MCF 10A (cell line): ENCODE results near the gene NUFIP2. TPM values are rescaled to one million over a fixed set of nuclear protein-coding genes. Genes with fewer than 3 reads are reported as not detected.

Source experiments
- BruUV-seq: library from RNA; stranded (reverse); fragments of 400-500 nt; replicated peaks from 2 replicates; lab custom pipeline; 2021; lab: Mats Ljungman, UMichigan
- CTCF ChIA-PET: fragments of 300-600 bp; sonication (Branson Sonifier 250); formaldehyde crosslinking; extraction: SDS; loops from one replicate; lab custom pipeline; 2021; ENCODE audit warnings: antibody characterized with exemption, inconsistent platforms; lab: Yijun Ruan, JAX
- POLR2A ChIA-PET: fragments of 300-600, 350-650 bp; sonication (Branson Sonifier 250); formaldehyde crosslinking; extraction: SDS; loops from one replicate; lab custom pipeline; 2020; ENCODE audit warnings: antibody characterized with exemption, inconsistent platforms; lab: Yijun Ruan, JAX
- DNase-seq: peaks from one replicate; pipeline ENCODE4 v3.0.0-alpha.2; 2018; ENCODE audit not compliant: unreplicated experiment
- H3K27ac Mint-ChIP-seq: one replicate; pipeline ENCODE4 v1.8.0; 2022; ENCODE audit warnings: mild to moderate bottlenecking, low read depth, mixed read lengths; ENCODE audit not compliant: unreplicated experiment
- H3K27me3 Mint-ChIP-seq: one replicate; pipeline ENCODE4 v1.8.0; 2022; ENCODE audit warnings: mixed read lengths; ENCODE audit not compliant: insufficient read depth, unreplicated experiment
- H3K36me3 Mint-ChIP-seq: one replicate; pipeline ENCODE4 v1.8.0; 2022; ENCODE audit warnings: mild to moderate bottlenecking, moderate library complexity, mixed read lengths; ENCODE audit not compliant: insufficient read depth, unreplicated experiment
- H3K4me1 Mint-ChIP-seq: one replicate; pipeline ENCODE4 v1.8.0; 2022; ENCODE audit warnings: mixed read lengths; ENCODE audit not compliant: insufficient read depth, unreplicated experiment
- H3K4me3 Mint-ChIP-seq: one replicate; pipeline ENCODE4 v1.8.0; 2022; ENCODE audit warnings: mild to moderate bottlenecking, moderate library complexity, mixed read lengths; ENCODE audit not compliant: unreplicated experiment
- H3K9me3 Mint-ChIP-seq: one replicate; pipeline ENCODE4 v1.8.0; 2022; ENCODE audit warnings: mixed read lengths; ENCODE audit not compliant: unreplicated experiment
- CTCF ChIP-seq: fragments of 200-600 bp; IDR thresholded peaks from one replicate; pipeline ENCODE4 v1.8.0; 2022; ENCODE audit warnings: antibody characterized with exemption, mild to moderate bottlenecking; ENCODE audit not compliant: unreplicated experiment
- intact Hi-C: fragments of 100-400 bp; cut with micrococcal nuclease; formaldehyde crosslinking; loops from 2 replicates; pipeline ENCODE4 v1.14.1; 2022
- total RNA-seq: library from RNA; stranded (reverse); gene quantifications from 2 replicates; pipeline ENCODE4 v1.2.3, GENCODE V29; 2022

The NUFIP2 gene
- total RNA-seq, 1 experiment from 2014 or later, result 78.6 TPM

- H3K4me1 Mint-ChIP-seq, result peaks cover 15% of the 10 kb centered on the region
- H3K36me3 Mint-ChIP-seq, result no peaks in the 10 kb centered on the region
- CTCF ChIA-PET, result interaction anchor here (0.6 to 1.1 kb wide), 3 partner anchors 58 to 119 kb away, joined by 3 to 4 read pairs (median 3); no protein-coding TSS in a partner anchor
- intact Hi-C loops, result loop anchor here (5.0 kb wide), 1 partner anchor 49 kb away; the partner anchor contains the start of gene NUFIP2
- no TSS peak for BruUV-seq
- peak; percentile 21 for TF ChIP-seq CTCF
- H3K9me3 Mint-ChIP-seq, result no peaks in the 10 kb centered on the region
- no peak overlapping the region for H3K4me3 Mint-ChIP-seq
- DNase-seq, result peak; percentile 46
- H3K27me3 Mint-ChIP-seq, result no peaks in the 10 kb centered on the region
- H3K27ac Mint-ChIP-seq, result no peak overlapping the region
- POLR2A ChIA-PET, result interaction anchor here (1.2 to 4.2 kb wide), 3 partner anchors 13 to 48 kb away, joined by 3 to 79 read pairs (median 4); no protein-coding TSS in a partner anchor
These were observed 50.2 kb downstream of the NUFIP2 start for GRCh38 chr17:29243792-29244191.

GRCh38 chr17:29242790-29243189, 51.2 kb downstream of the NUFIP2 start:
- H3K27me3 Mint-ChIP-seq, result no peaks in the 10 kb centered on the region
- no peak overlapping the region for H3K4me3 Mint-ChIP-seq
- no peaks in the 10 kb centered on the region for H3K9me3 Mint-ChIP-seq
- intact Hi-C loops, result loop anchor here (5.0 kb wide), 1 partner anchor 50 kb away; the partner anchor contains the start of gene NUFIP2
- POLR2A ChIA-PET, result interaction anchor here (1.4 to 4.2 kb wide), 4 partner anchors 14 to 93 kb away, joined by 3 to 79 read pairs (median 24); partner anchors contain the start of gene MYO18A
- TF ChIP-seq CTCF, result no peak
- peak overlapping the region; percentile 67 for H3K27ac Mint-ChIP-seq
- no peaks in the 10 kb centered on the region for H3K36me3 Mint-ChIP-seq
- no TSS peak for BruUV-seq
- CTCF ChIA-PET, result interaction anchor here (0.7 to 2.1 kb wide), 9 partner anchors 9 to 377 kb away, joined by 3 to 7 read pairs (median 4); no protein-coding TSS in a partner anchor
- DNase-seq, result no peak
- peaks cover 25% of the 10 kb centered on the region for H3K4me1 Mint-ChIP-seq

- BruUV-seq, result no TSS peak
- no peaks in the 10 kb centered on the region for H3K9me3 Mint-ChIP-seq
- no peak for DNase-seq
- no peak overlapping the region for H3K4me3 Mint-ChIP-seq
- H3K27ac Mint-ChIP-seq, result peak overlapping the region; percentile 67
- no peaks in the 10 kb centered on the region for H3K27me3 Mint-ChIP-seq
- intact Hi-C loops, result loop anchor here (5.0 kb wide), 1 partner anchor 50 kb away; the partner anchor contains the start of gene NUFIP2
- CTCF ChIA-PET, result interaction anchor here (0.5 to 2.1 kb wide), 7 partner anchors 9 to 97 kb away, joined by 3 to 7 read pairs (median 4); no protein-coding TSS in a partner anchor
- POLR2A ChIA-PET, result interaction anchor here (3.2 to 4.2 kb wide), 4 partner anchors 8 to 92 kb away, joined by 23 to 79 read pairs (median 30); partner anchors contain the start of gene MYO18A
- no peak for TF ChIP-seq CTCF
- H3K4me1 Mint-ChIP-seq, result peaks cover 32% of the 10 kb centered on the region
- no peaks in the 10 kb centered on the region for H3K36me3 Mint-ChIP-seq
These were observed 51.9 kb downstream of the NUFIP2 start for GRCh38 chr17:29242051-29242450.
